DOHH2 (cell line): ENCODE data around the gene LRRC56.

ENCODE experiments used
- H3F3A ChIP-seq: fragments of 200-600 bp; sonication (generic), shearing (Covaris generic); 2 replicates; pipeline ENCODE4 v1.6.0; 2016; ENCODE audit warnings: antibody characterized with exemption, mild to moderate bottlenecking; ENCODE audit not compliant: control insufficient read depth, insufficient read depth
- H3K27ac ChIP-seq: fragments of 200-600 bp; sonication (generic); 2 replicates; pipeline ENCODE4 v1.5.1; 2014; ENCODE audit warnings: low read depth, mild to moderate bottlenecking, low read length, moderate library complexity
- H3K27me3 ChIP-seq: fragments of 200-600 bp; sonication (generic); 2 replicates; pipeline ENCODE4 v1.6.1; 2014; ENCODE audit warnings: mild to moderate bottlenecking, low read length, mixed read lengths; ENCODE audit not compliant: control insufficient read depth
- H3K36me3 ChIP-seq: fragments of 200-600 bp; sonication (generic); 2 replicates; pipeline ENCODE4 v1.6.1; 2014; ENCODE audit warnings: mild to moderate bottlenecking, low read length, moderate library complexity, mixed read lengths; ENCODE audit not compliant: control insufficient read depth
- H3K4me1 ChIP-seq: fragments of 200-600 bp; sonication (generic); 2 replicates; pipeline ENCODE4 v1.6.1; 2014; ENCODE audit warnings: mild to moderate bottlenecking, low read length, mixed read lengths; ENCODE audit not compliant: control insufficient read depth
- H3K4me2 ChIP-seq: fragments of 200-600 bp; sonication (generic); 2 replicates; pipeline ENCODE4 v1.6.0; 2014; ENCODE audit warnings: mild to moderate bottlenecking, low read length, moderate library complexity
- H3K4me3 ChIP-seq: fragments of 200-600 bp; sonication (generic); 2 replicates; pipeline ENCODE4 v1.5.1; 2014; ENCODE audit warnings: mild to moderate bottlenecking, low read length, mixed read lengths
- H3K79me2 ChIP-seq: fragments of 200-600 bp; sonication (generic); 2 replicates; pipeline ENCODE4 v1.6.1; 2014; ENCODE audit warnings: mild to moderate bottlenecking, low read length, mixed read lengths; ENCODE audit not compliant: control insufficient read depth
- H3K9me2 ChIP-seq: fragments of 200-600 bp; sonication (generic); replicated peaks from 2 replicates; pipeline ENCODE4 v1.6.1; 2014; ENCODE audit warnings: mild to moderate bottlenecking, low read length, mixed read lengths; ENCODE audit not compliant: control insufficient read depth
- H3K9me3 ChIP-seq: fragments of 200-600 bp; sonication (generic); 2 replicates; pipeline ENCODE4 v1.6.1; 2014; ENCODE audit warnings: antibody characterized with exemption, low read length, mixed read lengths; ENCODE audit not compliant: control insufficient read depth, insufficient read depth
- H4K20me1 ChIP-seq: fragments of 200-600 bp; sonication (generic); 2 replicates; pipeline ENCODE4 v1.6.0; 2014; ENCODE audit warnings: low read depth, mild to moderate bottlenecking, antibody characterized with exemption, low read length, moderate library complexity; ENCODE audit not compliant: control insufficient read depth, insufficient read depth
- CTCF ChIP-seq: fragments of 200-600 bp; sonication (generic); IDR thresholded peaks from one replicate; pipeline ENCODE4 v1.5.1; 2014; ENCODE audit warnings: antibody characterized with exemption, mild to moderate bottlenecking, low read depth, low read length; ENCODE audit not compliant: poor library complexity, severe bottlenecking
- EZH2phosphoT487 ChIP-seq: fragments of 200-600 bp; sonication (generic); IDR thresholded peaks from 2 replicates; pipeline ENCODE4 v1.6.1; 2017; ENCODE audit warnings: borderline replicate concordance, mild to moderate bottlenecking, antibody characterized with exemption, low read length, moderate library complexity, mixed read lengths

The LRRC56 gene

GRCh38 chr11:575996-576768 lies 38.9 kb downstream of the LRRC56 start, which contains the start of gene PHRF1:
Gene PHRF1, plus strand, starts transcription at chr11:576470. Its CDS starts 5,043 bp downstream, at chr11:581513.
- Histone ChIP-seq H3K4me1 (peaks cover 30% of the 10 kb centered on the region), H3K27me3 (peaks cover 8% of the 10 kb centered on the region)

GRCh38 chr11:576811-577610 lies 39.7 kb downstream of the LRRC56 start:
- TF ChIP-seq CTCF, result no peak
- TF ChIP-seq EZH2phosphoT487, result no peak
- Histone ChIP-seq H3F3A (no peaks in the 10 kb centered on the region), H3K9me2 (no peaks in the 10 kb centered on the region), H3K79me2 (peaks cover 59% of the 10 kb centered on the region), H3K27ac (no peak overlapping the region), H3K4me3 (peak overlapping the region; percentile 95), H3K4me2 (peak overlapping the region; percentile 95), H3K36me3 (peaks cover 41% of the 10 kb centered on the region), H3K27me3 (peaks cover 8% of the 10 kb centered on the region), H3K4me1 (peaks cover 30% of the 10 kb centered on the region), H3K9me3 (no peaks in the 10 kb centered on the region), H4K20me1 (peaks cover 25% of the 10 kb centered on the region)

More at GRCh38 chr11:575996-576768, 38.9 kb downstream of the LRRC56 start, which contains the start of gene PHRF1:
- H3K9me2 ChIP-seq, result no peaks in the 10 kb centered on the region
- H3K36me3 ChIP-seq, result peaks cover 33% of the 10 kb centered on the region
- H3K27ac ChIP-seq, result peak within 1 kb of the TSS; percentile 82
- peak within 1 kb of the TSS; percentile 97 for H3K4me2 ChIP-seq
- no peaks in the 10 kb centered on the region for H3K9me3 ChIP-seq
- TF ChIP-seq CTCF (no peak), EZH2phosphoT487 (no peak)
- H3K4me3 ChIP-seq, result peak within 1 kb of the TSS; percentile 95
- peaks cover 25% of the 10 kb centered on the region for H4K20me1 ChIP-seq
- H3K79me2 ChIP-seq, result peaks cover 50% of the 10 kb centered on the region
- H3F3A ChIP-seq, result no peaks in the 10 kb centered on the region

DNA sequence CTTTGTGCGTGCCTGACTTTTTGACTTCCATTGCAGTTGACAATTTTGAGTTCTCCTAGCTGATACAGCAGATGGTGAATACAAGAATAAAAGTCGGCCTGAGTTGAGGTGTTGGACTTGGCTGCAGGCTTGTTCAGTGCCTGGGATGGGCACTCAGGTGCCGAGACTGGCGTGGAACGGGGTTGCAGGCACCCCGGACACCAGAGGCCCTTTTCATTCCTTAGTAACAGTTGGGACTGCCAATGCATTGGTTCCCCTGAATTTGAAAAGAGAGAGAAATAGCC lies 40.2 kb downstream of the LRRC56 start:
- peaks cover 8% of the 10 kb centered on the region for H3K27me3 ChIP-seq
- H3F3A ChIP-seq, result no peaks in the 10 kb centered on the region
- H3K27ac ChIP-seq, result no peak overlapping the region
- H3K9me2 ChIP-seq, result no peaks in the 10 kb centered on the region
- H3K9me3 ChIP-seq, result no peaks in the 10 kb centered on the region
- H3K4me2 ChIP-seq, result peak overlapping the region; percentile 95
- peaks cover 45% of the 10 kb centered on the region for H3K36me3 ChIP-seq
- H3K79me2 ChIP-seq, result peaks cover 61% of the 10 kb centered on the region
- H3K4me3 ChIP-seq, result peak overlapping the region; percentile 95
- peaks cover 25% of the 10 kb centered on the region for H4K20me1 ChIP-seq
- peaks cover 30% of the 10 kb centered on the region for H3K4me1 ChIP-seq
- TF ChIP-seq CTCF (no peak), EZH2phosphoT487 (no peak)
